NCI-H1436 (cell line): Measurements from ENCODE around the gene ADGRE1.

Source experiments
- DNase-seq: peaks from one replicate; lab custom pipeline; 2025; lab: John Stamatoyannopoulos, UW

Gene ADGRE1

GRCh38 chr19:6955082-6955481 lies 67.7 kb downstream of the ADGRE1 start:
- no peak for DNase-seq

GRCh38 chr19:6956573-6956972 lies 69.2 kb downstream of the ADGRE1 start:
- no peak for DNase-seq

DNA sequence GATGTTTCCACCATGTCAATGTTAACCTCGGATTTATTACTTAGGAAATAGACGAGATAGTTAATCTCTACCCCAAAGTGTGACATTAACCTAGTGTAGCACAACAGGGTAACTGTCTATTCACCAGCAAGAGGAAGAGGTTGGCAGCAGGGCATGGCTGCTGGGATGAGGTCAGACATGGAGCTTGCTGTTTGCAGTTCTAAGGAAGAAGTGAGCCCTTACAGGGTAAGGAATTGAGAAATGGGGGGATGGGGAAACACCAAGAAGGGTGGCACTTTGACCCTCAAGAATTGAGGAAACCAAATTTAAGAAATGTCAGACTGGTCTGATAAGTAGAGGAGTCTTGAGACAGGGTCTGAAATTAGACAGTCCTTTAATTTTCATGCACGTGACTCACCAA lies 71.4 kb downstream of the ADGRE1 start:
- no peak for DNase-seq

DNA sequence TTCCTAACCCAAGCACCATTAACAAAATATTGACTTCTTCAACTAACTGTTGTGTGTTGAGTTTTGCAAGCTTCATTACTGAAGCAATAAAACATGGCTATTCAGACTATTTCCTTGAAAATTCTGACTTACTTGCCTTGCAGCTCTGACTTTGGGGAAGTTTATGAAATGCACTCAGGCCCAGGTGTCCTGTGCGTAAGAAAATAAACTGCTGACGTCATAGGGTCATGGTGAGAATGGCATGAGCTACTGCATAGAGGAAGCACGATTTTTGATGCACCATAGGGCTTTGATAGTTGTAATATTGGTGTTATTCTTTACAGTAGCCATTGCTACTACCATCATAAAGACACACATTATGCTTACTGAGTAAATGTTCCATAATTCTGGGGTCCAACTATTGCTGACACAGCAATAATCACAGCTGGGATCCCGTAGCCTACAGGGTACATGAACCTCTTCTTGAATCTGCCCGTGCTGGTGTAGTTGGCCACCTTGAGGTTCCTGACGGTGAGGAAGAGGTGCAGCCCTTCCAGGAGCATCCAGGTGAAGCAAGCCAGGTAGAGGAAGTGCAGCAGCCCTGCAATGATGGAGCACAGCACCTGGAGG lies 76.0 kb downstream of the ADGRE1 start:
- DNase-seq, result no peak

GRCh38 chr19:6963937-6964336 lies 76.6 kb downstream of the ADGRE1 start:
- no peak for DNase-seq

GRCh38 chr19:6967967-6968366 lies 80.6 kb downstream of the ADGRE1 start:
- DNase-seq, result no peak

DNA sequence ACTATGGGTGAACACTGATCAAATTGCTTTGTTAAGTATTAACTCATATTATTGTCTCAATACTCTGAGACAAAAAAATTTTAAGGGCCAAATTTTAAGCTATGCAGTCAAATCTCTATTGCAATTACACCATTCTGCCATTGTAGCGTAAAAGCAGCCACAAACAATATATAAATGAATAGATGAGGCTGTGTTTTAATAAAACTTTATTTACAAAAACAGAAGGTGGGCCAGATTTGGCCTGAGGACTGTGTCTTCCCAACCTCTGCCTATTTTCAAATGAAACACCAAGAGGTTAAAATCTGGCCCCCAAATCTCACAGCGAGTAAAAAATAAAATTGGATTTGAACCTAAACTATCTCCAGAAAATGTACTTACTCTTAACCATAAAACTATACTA lies 82.1 kb downstream of the ADGRE1 start:
- DNase-seq, result no peak

GRCh38 chr19:6970021-6970420 lies 82.6 kb downstream of the ADGRE1 start:
- DNase-seq, result no peak

GRCh38 chr19:6970443-6970842 lies 83.1 kb downstream of the ADGRE1 start:
- DNase-seq, result peak; percentile 8

DNA sequence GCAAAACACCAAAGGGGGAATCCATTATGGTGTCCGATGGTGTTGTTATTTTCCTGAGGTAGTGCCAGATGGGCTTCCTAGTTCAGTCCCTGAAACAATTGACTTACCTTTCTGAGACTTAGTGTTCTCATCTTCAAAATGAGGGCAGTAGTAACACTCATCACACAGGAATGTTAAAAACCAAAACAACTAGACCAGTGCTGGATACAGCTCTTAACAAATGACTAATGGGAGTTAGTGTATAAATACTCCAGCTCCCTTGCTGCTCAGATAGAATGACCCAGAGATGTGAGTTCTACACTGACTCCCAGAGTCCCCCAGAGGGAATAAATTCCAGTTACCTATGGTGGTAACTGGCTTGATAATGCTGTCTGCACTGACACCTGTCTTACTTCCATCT lies 84.0 kb downstream of the ADGRE1 start:
- DNase-seq, result no peak

- DNase-seq, result no peak
Measured at GRCh38 chr19:6976197-6976596, 88.8 kb downstream of the ADGRE1 start.

- no peak for DNase-seq
Measured at GRCh38 chr19:6979399-6979798, 92.0 kb downstream of the ADGRE1 start.

DNA sequence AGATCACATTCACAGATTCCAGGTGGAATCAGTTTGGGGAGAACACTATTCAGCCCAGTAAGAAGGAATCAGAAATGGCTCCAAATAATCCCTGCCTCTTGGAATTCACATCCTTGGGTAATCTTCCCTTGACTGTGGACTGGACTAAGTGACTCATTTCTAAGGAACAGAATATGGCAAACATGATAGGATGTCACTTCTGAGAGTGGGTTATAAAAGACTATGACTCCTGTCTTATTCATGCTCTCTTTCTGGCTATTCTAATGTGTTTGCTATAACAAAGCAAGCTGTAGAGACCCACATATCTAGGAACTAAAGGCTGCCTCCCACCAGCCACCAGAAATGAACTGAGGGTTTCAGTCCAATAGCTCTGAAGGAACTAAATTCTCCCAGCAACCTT lies 96.1 kb downstream of the ADGRE1 start:
- no peak for DNase-seq

GRCh38 chr19:6987850-6988249 lies 100.5 kb downstream of the ADGRE1 start:
- DNase-seq, result no peak

- DNase-seq, result no peak
Measured at GRCh38 chr19:6988257-6988656, 100.9 kb downstream of the ADGRE1 start.
